Stimulated activated CD8-positive, alpha-beta memory T cell treated with anti-CD3 and anti-CD28 coated beads, Interleukin-15, amount 100 ng/mL, for 24 hours (primary cell): Measurements from ENCODE around the gene GPBP1L1.
"Not testable (repeated sequence)": the region's sequence is repeated elsewhere in the genome, so short reads cannot be mapped to it uniquely, and the experiment has no call there.

Source experiments
- DNase-seq: peaks from one replicate; pipeline ENCODE4 v3.0.0-alpha.2; 2020; ENCODE audit warnings: low read depth

The GPBP1L1 gene

DNA sequence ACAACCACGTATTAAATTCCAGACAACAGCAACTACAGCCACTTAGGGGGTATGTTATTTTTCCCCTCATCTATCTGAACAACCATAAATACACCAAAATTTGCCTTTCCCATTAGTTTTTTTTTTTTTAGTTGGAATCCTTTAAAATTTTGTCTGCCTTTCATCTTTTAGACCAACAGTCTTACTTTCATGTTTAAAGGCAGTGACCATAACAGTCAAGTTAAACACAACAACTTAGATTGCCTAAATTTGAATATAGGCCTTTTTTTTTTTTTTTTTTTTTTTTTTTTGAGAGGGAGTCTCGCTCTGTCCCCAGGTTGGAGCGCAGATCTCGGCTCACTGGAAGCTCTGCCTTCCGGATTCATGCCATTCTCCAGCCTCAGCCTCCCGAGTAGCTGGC is 3.4 kb downstream of the GPBP1L1 start:
- DNase-seq = no peak

DNA sequence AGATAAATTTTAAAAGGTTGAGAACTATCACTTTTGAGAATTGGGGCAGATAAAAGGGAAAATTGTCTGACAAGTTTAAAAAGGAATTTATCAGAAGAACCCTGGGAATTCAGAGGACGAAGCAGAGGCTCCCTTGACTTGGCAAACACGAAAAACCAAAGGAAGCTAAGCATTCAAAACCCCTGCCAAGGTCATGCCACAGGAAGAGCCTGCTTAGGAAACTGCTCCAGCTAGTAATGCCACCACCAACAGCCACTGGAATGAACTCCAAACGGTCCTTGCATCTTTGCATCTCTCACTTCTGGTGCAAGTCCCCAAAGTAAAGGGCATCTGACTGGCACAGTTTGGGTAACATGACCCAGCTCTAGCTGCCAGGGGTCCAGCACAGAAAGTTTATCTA is 7.2 kb downstream of the GPBP1L1 start:
- no peak for DNase-seq

DNA sequence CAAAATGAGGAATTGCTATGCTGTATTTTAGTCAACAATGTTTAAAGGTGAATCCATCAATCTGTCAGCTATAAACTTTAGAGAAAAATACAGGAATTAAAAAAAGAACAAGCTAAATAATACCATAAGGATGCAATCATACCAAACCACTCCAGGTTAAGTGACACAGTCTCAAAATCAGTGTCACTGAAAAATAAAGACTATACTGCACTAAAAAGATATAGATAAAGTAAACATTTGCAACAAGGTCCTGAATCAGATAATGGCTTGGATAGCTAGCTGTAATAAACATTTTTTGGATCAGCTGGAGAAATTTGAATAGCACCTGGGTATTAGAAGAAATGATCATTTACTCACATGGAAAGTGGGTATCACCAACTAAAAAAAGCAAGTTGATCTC is 7.8 kb downstream of the GPBP1L1 start:
- no peak for DNase-seq

DNA sequence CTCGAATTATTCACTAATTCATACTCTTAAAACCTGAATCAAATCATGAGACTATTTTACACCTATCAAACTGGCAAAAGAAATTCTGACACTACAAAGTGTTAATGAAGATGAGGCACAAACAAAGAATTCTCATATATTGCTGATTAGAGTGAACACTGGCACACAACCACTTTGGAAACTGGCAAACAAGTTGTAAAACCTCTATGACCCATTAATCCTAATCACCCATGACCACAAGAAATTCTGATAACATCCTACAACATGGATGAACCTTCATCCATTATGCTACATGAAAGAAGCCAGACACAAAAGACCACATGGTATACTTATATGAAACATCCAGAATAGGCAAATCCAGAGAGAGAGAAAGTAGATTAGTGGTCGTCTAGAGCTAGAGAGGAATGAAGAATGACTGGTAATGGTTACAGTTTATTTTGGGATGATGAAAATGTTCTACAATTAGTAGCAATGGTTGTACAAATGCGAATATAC is 8.5 kb downstream of the GPBP1L1 start:
- DNase-seq = no peak

DNA sequence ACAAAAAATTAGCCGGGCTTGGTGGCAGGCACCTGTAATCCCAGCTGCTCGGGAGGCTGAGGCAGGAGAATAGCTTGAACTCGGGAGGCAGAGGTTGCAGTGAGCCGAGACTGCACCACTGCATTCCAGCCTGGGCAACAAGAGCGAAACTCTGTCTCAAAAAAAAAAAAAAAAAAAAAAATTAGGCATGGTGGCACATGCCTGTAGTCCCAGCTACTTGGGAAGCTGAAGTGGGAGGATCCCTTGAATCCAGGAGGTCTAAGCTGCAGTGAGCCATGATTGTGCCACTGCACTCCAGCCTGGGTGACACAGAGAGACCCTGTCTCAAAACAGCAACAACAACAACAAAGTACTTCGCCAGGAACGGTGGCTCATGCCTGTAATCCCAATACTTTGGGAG is 9.8 kb downstream of the GPBP1L1 start:
- DNase-seq = not testable (repeated sequence)

DNA sequence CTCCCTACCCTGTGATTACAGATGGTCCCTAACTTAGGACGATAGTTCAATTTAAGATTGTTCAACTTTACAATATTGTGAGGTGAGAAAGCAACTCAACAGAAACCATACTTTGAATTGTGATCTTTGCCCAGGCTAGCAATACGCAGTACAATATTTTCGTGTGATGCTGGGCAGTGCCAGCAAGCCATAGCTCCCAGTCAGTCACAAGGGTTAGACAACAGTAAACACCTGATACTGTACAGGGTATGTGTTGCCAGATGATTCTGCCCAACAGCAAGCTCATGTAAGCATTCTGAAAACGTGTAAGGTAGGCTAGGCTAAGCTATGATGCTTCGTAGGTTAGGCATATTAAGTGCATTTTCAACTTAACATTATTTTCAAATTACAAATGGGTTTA is 11.9 kb downstream of the GPBP1L1 start:
- DNase-seq = no peak

DNA sequence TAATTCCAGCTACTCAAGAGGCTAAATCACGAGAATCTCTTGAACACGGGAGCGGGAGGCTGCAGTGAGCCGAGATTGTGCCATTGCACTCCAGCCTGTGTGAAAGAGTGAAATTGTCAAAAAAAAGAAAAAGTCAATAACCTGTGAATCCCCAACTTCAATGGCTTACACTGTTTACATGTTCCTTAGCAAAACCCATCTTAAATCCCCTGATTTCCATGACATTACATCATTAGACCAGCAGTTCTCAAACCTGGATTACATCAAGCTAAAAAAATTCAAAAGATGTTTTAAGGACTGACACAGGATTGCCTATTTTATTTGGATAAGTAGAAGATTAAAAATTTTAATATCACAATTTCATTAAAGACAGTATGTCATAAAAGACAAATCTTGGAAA is 12.4 kb downstream of the GPBP1L1 start:
- no peak for DNase-seq

DNA sequence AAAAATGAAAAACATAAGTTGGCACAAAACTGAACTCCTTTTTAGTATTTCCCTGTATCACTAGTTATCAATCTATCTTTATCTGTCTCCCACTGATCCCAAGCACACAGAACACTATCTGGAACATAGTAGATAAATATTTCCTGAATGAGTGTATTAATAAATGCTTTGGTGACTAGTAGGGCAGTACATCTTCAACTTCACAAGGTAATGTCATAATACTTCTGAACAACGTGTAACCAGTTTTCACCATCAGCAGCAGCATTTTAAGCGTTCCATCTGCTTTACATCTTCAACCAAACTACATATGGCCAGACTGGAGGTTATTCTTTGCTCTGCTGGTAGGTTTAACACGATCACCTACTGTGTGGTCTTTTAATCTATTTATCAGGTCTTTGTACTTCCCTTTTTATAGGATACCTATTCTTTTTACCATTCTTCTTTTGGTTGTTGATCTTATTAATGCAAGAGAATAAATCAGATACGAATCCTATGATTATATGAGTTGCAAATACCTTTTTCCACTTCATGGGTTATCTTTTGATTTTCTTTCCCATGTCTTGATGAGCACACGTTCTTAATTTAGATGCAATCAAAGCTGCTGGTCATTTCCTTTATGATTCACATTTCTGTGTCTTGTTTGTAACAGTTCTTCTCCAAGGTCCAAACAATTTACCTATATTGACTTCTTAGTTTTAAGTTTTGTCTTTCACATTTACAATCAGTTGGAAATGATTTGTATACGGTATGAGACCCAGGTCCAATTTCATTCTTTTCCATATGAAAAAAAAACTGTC is 16.3 kb downstream of the GPBP1L1 start:
- no peak for DNase-seq

DNA sequence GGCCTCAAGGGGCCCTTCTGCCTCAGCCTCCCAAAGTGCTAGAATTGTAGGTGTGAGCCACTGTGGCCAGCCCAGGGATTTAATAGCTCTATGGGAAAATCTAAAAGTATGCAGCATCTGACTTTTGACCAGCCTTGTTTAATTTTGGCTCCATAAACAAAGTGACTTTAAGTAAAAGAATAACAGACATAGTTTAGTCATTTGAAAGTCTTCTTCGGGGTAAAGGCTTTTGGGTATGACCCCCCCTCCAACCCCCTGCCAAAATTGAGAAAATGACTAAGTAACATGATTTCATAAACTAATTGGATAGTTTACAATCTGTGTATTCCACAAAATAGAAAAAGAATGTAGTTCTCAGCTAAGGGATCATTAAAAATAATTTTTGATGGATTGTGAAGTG is 17.0 kb downstream of the GPBP1L1 start:
- no peak for DNase-seq

DNA sequence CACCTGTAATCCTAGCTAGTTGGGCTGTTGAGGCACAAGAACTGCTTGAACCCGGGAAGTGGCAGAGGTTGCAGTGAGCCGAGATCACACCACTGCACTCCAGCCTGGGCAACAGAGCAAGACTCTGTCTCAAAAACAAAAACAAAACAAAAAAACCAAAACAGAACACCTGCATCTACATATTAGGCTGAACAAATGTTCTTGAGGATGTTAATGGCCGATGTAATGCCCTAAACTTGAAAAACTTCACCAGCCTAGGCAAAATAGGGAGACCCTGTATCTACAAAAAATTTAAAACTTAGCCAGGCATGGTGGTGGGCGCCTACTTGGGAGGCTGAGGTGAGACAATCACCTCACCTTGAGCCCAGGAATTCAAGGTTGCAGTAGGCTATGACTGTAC is 17.8 kb downstream of the GPBP1L1 start:
- no peak for DNase-seq

DNA sequence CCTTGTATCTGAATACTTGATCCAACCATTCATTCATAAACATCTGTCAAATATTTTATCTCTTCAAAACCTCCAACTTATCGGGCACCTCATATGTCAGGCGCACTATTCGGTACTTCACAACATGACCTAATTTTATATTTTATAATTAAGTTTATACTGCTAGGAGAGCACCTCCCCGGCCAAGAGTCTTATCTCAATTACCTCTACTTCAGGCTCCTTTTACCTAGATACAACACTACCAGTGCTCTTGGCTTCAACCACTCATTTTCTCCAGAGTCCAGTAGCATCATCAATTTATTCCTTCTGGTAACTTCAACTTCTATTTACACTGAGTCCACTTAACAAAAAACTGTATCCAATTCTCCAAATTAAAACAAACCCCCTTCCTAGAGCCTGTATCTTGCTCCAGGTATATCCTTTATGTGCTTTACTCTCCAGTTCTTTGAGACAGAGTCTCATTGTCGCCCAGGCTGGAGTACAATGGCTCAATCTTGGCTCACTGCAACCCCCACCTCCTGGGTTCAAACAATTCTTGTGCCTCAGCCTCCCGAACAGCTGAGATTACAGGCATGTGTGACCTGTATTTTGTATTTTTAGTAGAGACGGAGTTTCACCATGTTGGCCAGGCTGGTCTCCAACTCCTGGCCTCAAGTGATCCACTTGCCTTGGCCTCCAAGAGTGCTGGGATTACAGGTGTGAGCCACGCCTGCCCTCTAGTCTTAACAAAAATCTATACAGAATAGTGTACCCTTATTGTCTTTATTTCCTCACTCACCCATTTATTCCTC is 18.8 kb downstream of the GPBP1L1 start:
- no peak for DNase-seq

DNA sequence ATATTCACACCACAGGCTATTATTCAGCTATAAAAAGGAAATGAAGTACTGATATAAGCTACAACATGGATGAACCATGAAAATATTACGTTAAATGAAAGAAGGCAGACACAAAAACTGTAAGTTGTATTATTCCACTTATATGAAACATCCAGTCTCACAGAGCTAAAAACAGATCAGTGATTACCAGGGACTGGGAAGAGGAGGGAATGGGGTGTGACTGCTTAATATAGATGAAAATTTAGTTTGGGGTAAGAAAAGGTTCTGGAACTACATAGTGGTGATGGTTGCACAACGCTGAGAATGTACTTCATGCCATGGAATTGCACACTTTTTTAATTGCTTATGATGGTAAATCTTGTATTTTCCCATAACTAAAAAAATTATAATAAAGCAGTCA is 19.5 kb downstream of the GPBP1L1 start:
- no peak for DNase-seq

DNA sequence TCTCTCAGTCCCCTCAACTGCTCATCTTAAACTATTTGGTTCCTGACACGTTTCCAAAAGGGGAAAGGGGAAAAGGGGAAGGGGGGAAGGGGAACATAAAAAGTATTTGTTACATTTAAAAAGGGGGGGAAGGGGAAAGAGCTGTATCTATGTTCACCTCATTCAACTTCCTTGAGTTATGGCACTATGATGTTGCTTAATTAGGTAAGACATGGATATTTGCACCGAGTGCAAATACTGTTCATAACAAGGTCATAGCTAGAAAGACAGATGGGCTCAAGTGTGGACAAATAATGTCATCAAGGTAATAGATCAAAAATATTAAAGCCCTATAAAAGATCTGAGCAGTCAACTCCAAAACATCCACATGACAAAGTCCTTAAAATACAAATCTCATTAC is 26.0 kb downstream of the GPBP1L1 start:
- DNase-seq = no peak

DNA sequence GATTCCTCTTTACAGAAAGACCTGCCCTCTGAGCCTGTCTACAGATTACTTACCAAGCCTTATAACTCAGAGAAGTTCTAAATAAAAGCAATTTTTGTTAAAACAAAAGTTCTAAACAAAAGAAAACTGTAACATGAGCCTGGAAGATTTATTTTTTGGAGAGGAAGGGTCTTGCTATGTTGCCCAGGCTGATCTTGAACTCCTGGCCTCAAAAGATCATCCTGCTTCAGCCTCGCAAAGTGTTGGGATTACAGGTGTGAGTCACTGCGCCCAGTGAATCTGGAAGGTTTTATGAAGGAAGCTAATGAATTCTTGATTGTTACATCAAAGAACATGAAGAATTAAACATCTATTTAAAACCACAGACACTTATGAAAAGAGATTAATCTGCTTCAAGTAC is 27.1 kb downstream of the GPBP1L1 start:
- DNase-seq = no peak

DNA sequence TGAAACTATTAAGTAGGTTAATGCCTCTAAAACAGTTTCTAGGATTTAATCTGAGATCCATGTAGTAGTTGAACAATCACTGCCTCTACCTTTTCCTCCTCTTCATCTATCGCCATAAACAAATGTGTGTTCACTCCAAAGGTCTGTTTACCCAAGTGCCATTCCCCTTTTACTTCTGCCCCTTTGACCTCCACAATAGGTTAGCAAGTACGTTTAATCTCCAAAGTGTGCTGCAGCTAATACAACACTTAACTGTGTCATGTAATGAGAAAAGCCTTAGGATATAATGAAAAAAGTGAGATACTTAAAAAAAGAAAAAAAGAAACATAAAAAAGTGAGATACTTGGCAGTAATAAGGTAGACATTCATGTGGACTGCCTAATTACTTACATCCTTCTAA is 28.2 kb downstream of the GPBP1L1 start:
- DNase-seq = no peak

DNA sequence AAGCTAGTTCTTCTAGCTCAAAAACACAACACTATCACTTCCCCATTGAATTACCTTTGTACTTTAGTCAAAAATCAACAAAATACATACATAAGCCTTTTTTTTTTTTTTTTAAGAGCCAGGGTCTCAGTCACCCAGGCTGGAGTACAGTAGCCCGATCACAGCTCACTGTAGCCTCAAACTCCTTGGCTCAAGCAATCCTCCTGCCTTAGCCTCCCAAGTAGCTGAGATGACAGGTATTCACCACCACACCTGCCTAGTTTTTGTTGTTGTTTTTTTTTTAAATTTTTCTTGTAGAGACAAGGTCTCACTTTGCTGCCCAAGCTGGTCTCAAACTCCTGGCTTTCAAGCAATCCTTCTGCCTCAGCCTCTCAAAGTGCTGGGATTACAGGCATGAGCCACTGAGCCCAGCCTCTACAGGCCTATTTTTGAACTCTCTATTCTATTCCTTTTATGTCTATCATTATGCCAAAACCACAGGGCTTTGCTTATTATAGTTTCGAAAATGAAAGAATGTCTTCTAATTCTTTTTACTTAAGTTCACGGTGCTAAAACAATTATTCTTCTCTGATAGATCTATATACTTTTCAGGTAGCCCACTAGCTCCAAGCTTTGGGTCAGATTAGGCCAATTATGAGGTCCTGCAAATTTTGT is 29.6 kb downstream of the GPBP1L1 start:
- no peak for DNase-seq

DNA sequence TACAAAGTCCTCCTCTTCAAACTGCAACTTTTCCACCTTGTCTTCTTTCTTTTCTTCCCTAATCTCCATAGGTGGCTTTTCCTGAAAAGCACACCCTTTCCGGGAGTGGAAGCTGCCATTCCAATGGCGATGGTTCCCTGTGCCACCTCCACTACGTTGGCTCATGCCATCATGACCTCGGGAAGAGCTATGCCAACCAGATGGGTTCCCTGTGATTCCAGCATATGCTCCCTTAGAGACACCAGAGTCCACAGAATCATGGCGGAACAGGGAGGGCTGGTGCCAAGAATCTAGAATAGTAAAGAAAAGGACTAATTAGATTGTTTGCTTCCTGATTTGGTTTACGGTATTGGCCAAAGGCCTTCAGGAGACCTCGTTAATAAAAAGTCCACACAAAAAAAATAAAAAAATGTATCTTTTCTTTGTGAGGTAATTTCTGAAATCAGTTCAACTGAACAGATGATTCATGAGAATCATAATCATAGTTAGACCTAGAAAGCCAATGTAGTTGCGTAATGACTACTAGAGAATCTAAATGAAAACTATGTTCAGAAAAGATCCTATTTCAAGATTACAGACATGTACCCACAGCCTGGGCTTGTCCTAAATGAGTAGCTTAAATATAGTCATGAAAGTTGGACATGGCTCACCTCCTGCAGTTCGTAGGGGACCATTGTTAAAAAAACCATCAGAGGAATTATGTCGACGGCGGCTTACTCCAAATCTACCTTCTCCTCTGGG is 31.6 kb downstream of the GPBP1L1 start:
- DNase-seq = no peak

DNA sequence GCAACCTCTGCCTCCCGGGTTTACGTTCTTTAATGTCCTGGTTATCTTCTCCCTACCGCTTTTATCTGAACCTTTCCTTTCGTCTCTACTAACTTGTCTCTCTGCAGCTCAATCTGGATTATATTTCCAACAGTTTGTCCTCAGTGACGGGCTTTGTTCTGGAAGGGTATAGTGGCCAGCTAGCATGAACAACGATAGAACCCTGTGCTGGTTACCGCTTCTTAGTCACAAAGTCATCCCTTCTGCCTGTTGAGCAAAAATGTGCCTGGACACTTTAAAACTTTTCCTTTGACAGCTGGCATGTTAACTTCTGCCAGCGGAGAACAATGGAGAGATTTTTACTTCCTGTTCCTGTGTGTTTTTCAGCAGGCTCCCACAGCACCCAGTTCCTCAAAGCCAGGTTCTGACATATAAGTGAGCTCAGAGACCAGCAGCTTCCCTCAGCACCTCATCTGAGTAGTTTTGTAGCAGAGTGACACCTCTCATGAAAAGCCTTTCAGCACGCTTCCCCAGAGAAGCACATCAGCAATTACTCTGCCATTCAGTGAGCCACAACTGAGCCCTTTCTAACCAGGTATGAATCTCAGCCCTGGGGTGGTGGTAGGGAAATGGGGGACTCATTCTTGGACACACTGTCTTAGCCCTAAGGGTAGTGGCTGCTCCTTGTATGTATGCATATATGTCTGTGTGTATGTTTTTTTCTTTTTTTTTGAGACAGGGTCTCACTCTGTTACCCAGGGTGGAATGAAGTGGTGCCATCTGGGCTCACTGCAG is 38.9 kb downstream of the GPBP1L1 start:
- DNase-seq = no peak

DNA sequence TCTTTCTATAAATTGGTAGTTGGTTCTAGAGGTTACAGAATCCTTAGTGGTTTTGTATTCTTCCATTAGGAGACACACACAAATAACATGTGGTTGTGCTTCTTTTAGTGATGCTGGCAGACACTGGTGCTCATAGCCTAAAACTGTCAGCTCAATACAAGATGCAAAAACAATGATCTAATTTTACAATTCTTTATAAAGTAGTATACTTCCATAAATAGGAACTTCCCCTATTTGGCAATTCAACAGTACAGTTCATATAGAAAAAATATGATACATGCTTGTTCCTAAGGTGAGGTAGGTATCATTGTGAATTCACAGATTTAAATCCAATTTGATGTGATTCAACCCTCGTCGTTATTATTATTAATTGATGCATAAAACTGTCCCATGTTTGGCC is 41.7 kb downstream of the GPBP1L1 start:
- no peak for DNase-seq

DNA sequence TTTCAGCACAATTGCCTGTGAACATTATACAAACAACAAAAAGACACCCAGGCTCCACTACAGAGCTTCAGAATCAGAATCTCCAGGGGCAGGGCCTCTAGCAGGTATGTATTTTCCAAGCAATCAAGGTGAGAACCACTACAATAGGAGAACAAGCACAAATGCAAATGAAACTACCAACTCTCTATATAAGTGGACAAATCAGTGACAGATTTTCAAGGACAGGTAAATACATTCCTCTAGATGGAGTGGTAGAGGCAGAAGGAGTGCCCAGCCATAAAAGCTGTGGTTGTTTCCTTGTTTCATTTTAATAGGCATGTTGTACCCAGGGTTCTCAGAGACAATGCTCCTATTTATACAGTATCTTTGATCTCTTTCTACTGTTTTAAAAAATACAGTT is 42.4 kb downstream of the GPBP1L1 start:
- no peak for DNase-seq

DNA sequence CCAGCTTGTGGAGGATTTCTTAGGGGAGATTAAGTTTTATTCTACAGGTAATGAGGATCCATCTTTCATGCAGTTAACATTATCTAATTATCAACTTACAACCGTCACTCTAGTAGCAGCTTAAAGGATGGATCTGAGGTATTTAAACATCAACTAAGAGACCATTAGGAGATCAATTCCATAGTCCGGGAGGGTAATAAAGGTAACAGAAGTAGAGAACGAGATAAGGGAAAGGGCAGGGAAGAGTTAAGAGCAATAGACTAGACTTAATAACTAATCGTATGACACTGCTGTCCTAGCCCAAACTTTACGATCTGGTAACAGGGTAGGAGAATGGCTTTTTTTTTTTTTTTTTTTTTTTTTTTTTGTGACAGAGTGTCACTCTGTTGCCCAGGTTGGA is 43.0 kb downstream of the GPBP1L1 start:
- DNase-seq = no peak
